Measurements from ENCODE around the gene TPSAB1. TPM values are rescaled to one million over a fixed set of nuclear protein-coding genes. Genes with fewer than 3 reads are reported as not detected.
"Not testable (repeated sequence)": the region's sequence is repeated elsewhere in the genome, so short reads cannot be mapped to it uniquely, and the experiment has no call there.

Gene TPSAB1
- total RNA-seq, 2 donors from 2014 or later = 12.2 to 48.3 TPM

DNA sequence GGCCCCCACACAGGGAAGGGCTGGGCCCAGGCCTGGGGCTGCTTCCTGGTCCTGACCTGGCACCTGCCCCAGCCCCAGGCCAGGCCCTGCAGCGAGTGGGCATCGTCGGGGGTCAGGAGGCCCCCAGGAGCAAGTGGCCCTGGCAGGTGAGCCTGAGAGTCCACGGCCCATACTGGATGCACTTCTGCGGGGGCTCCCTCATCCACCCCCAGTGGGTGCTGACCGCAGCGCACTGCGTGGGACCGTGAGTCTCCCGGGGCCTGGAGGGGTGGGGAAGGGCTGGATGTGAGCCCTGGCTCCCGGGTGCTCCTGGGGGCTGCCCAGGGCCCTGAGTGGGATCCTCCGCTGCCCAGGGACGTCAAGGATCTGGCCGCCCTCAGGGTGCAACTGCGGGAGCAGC lies 576 bp downstream of the TPSAB1 start:
- intact Hi-C loops (cut with DNase I); DNase-seq (ENCODE audit: low spot score): not testable (repeated sequence)

DNA sequence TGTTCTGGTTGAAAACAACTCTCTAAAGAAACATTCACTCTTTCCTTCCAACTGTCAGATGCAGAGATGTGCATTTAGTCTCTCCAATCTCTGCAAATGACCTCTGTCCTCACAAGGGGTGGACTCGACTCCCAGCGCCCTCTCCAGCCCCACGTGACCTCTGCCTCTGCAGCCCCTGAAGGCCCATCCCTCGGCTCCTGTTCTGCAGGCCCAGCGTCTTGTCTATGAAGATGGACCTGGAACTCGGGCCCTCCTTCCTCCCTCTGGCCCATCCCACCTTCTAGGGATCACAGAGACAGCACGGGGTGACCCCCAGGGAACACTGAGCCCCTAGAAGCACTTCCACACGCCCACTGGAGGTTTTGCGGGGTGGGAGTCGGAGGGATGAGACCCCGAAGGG lies 2.9 kb downstream of the TPSAB1 start:
- intact Hi-C loops (cut with DNase I); DNase-seq (ENCODE audit: low spot score): not testable (repeated sequence)

DNA sequence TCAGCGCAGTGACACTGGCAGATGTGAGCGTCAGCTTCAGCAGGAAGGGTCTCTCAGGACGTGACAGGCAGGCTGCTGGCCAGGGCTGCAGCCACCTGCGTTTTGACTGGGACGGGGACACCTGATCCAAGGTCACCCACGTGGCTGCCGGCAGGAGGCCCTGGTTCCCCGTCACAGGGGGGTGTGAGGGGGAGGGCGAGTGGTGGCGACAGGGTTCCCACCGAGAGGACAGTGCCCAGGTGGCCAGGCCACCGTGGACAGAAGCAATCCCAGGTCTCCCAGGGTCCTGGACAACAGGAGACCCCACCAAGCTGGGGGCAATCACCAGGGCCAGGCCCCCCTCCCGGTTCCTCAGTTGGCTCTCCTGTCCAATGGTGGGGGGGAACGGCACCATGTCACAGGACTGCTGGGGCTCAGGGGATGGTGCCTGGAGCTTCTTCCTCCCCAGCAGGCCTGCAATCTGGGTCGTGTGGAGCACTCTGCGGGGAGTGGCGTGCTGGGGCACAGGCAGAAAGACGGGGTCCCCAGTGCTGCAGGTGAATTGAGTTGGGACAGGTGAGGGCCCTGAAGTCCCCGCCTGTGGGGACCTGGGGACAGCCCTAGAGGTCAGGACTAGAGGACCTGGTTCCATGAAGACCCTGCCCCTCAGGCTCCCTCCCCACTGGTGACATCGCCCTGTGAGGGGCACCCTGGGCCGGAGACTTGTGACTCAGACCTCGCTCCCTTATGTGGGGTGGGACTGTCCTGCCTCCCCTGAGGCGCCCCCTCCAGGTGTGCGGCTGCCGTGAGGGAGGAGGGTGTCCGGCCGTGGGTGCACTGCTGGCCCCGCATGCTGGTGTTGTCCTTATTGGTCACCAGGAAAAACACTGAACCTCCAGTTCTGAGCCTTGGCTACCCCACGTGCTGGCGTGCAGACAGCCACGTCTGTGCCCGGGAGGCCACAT lies 3.7 kb downstream of the TPSAB1 start:
- DNase-seq (ENCODE audit: low spot score); intact Hi-C loops (cut with DNase I): not testable (repeated sequence)

DNA sequence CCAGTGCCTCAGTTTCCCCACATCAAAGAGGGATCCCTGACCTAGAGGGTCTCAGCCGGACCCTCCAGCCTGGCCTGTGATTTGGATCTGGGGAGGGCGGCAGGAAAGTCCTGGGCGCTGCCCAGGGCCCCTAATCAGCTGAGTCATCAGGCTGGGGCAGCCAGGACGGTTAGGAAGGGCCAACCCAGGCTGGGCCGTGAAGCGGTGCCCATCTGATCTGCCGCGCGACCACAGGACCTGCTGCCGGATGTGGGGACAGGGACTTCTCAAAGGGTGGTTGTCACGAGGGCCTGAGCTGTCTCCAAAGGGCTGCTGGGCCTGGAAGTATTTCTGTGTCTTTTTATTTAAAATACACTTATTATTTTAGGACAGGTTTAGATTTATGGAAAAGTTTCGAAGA lies 4.4 kb downstream of the TPSAB1 start:
- DNase-seq (ENCODE audit: low spot score) = no peak
- intact Hi-C loops (cut with DNase I) = no loop called here

DNA sequence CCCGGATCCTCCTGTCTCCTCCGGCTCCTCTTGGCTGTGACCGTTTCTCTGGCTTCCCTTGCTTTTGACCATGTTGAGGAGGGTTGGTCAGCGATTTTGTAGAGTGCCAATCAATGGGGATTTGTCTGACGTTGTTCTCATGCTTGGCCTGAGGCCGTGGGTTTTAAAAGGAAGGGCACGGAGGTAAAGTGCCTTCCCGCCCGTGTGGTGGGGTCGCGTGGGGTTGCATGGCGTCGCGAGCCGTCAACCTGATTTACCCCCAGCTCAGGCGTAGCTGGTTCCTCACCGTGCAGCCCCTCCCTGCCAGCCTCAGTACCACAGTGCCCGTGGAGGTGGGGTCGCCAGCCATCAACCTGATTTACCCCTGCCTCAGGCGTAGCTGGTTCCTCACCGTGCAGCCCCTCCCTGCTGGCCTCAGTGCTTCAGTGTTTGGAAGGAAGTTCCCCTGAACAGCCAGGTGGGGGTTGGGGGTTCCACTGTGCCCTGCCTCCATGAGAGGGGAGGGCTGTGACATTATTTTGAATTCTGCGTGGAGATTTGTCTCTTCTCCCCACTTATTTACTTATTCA lies 5.0 kb downstream of the TPSAB1 start:
- no peak for DNase-seq (ENCODE audit: low spot score)
- intact Hi-C loops (cut with DNase I) = no loop called here

DNA sequence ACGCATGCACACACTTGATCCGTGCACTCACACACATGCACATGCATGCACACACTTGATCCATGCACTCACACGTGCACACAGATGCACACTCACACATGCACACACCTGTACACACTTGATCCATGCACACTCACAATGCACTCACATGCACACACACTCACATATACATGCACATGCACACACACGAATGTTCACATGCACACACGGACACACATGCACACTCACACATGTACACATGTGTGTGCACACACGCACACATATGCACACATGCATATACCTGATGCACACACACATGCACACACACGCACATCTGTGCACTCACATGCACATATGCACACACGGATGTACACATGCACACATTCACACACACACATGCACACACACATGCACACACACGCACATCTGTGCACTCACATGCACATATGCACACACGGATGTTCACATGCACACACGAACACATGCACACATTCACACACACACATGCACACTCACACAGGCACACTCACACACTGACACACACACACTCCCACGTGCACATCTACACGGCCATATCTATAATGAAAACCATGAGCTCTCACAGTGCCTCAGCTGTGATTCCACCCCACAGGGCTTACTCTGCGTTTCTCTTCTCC lies 7.5 kb downstream of the TPSAB1 start:
- DNase-seq (ENCODE audit: low spot score); intact Hi-C loops (cut with DNase I): not testable (repeated sequence)

DNA sequence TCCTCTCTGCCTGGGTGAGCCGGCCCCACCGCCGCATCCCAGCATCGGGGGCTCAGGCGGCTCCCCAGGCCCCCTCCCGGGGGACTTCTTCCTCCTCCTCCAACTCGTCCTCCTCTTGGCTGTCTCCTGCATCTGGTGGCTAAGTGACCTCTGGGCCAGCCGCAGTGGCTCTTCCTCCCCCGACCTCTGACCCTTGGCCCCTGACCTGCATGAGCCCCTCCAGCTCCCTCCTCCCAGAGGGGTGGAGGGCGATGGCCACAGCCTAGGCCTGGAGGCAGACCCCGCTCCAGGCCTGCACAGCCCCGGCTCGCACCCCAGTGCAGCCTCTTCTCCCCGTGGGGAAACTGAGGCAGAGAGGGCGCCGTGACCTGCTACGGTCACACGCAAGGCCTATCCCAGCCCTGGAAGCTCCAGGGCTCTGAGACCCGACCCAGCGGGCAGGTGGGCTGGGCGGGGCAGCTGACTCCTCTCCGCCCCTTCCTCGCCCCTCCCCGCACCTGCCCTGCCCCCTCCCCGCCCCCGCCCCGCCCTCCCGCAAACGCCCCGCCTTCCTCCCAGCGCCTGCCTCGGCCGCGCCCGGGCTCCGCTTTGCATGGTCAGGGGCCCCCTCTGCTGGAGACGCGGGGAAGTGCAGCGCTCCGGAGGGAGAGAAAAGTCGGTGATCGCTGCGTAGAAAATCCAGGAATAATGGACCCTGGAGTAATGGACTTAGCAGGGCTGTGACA lies 8.7 kb downstream of the TPSAB1 start:
- intact Hi-C loops (cut with DNase I); DNase-seq (ENCODE audit: low spot score): not testable (repeated sequence)

DNA sequence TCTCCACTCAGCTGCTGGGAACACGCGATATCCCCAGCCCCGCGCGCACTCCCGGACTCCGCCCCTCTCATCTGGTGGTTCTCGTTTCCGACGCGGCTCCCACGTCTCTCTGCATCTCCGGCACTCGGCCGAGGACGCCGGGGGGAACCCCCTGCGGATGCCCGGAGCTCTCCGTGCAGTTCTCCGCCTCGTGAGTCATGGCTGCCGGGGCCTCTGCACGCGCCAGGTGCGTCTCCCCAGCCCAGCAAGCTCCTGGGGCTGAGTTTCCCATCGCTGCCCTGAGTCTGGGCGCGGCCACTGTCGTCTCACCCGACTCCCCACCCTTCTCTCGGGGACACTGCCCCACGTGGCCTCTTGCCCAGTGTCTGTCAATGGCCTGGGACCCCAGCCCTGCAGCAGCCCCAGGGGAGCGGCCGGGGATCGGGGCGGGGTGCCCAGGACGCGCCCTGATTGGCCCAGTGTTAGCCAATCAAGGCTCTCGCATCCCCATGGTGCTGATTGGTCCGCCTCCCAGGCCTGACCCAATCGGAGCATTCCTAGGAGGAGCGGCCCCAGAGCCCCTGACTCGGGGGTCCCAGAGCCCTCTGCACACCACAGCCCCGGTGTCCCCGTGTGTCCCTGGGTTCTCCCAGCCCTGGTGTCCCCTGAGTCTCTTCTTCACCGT lies 13.3 kb downstream of the TPSAB1 start:
- DNase-seq (ENCODE audit: low spot score); intact Hi-C loops (cut with DNase I): not testable (repeated sequence)

DNA sequence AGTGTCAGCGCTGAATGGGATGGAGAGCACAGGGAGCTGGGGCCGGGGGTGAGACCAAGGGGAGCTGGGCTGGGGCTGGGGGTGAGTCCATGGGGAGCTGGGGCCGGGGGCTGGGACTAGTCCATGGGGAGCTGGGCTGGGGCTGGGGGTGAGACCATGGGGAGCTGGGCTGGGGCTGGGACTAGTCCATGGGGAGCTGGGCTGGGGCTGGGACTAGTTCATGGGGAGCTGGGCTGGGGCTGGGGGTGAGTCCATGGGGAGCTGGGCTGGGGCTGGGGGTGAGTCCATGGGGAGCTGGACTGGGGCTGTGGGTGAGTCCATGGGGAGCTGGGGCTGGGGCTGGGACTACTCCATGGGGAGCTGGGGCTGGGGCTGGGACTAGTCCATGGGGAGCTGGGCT lies 14.3 kb downstream of the TPSAB1 start:
- DNase-seq (ENCODE audit: low spot score) = not testable (repeated sequence)

DNA sequence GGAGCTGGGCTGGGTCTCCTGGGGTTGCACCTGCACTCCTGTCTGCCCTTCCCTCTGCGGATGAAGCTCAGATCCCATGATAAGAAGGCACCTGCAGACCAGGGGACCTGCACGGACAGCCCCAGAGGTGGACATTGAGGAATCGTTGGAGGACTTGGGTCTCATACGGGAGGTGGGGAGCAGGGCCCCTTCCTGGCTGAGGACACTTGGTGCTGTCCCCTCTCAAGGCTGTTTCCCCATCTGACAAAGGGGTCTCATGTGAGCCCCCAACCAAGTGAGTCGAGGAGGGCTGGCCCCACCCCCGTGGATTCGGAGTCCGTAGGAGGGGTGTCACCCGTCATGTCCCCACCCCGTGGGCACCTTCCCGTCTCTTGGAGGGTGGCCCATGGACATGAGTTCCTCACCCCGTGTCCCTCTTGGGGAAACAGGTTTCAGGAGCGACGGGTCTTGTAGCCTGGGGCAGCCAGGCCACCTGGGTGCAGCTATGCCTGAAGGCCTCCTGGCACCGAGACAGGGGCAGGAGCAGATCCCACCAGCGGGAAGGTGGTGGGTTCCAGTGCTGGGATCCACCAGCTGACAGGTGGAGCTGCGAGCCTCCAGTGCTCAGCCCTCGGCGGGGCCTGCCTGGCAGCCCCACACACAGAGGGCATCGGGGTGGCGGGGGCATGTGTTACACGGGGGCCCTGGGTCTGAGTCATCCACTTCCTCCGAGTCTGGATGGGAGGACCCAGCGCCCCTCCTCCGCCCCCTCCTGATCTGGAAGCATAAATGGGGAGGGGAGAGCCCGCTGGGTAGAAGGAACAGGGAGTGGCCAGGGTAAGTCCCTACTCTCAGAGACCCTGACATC lies 15.0 kb downstream of the TPSAB1 start, which contains the start of gene TPSD1:
TSS of gene TPSD1 (plus strand) at position 794 of the 847 bp plus-strand sequence. CDS start 212 bp downstream, outside the sequence.
- DNase-seq (ENCODE audit: low spot score); intact Hi-C loops (cut with DNase I): not testable (repeated sequence)

More for the DNA sequence above, 14.3 kb downstream of the TPSAB1 start:
- intact Hi-C loops (cut with DNase I) = not testable (repeated sequence)

DNA sequence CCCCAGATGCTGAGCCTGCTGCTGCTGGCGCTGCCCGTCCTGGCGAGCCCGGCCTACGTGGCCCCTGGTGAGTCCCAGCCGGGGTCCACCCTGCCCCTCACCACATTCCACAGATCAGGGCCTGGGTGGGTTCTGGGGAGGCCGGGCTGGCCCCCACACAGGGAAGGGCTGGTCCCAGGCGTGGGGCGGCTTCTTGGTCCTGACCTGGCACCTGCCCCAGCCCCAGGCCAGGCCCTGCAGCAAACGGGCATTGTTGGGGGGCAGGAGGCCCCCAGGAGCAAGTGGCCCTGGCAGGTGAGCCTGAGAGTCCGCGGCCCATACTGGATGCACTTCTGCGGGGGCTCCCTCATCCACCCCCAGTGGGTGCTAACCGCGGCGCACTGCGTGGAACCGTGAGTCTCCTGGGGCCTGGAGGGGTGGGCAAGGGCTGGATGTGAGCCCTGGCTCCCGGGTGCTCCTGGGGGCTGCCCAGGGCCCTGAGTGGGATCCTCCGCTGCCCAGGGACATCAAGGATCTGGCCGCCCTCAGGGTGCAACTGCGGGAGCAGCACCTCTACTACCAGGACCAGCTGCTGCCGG lies 15.9 kb downstream of the TPSAB1 start:
- intact Hi-C loops (cut with DNase I); DNase-seq (ENCODE audit: low spot score): not testable (repeated sequence)

DNA sequence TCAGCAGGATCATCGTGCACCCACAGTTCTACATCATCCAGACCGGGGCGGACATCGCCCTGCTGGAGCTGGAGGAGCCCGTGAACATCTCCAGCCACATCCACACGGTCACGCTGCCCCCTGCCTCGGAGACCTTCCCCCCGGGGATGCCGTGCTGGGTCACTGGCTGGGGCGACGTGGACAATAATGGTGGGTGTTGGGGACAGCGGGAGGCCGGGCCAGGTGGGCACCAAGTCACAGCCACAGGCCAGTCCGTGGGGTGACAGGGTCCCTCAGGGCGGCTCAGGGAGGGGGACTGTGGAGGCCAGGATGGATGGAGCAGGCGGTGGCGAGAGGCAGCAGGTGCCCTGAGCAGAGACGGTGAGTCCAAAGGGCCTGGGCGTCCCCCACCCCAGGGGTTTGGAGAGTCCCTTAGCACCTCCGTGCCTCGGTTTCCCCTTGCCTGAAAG lies 16.4 kb downstream of the TPSAB1 start:
- no peak for DNase-seq (ENCODE audit: low spot score)
- intact Hi-C loops (cut with DNase I) = no loop called here

DNA sequence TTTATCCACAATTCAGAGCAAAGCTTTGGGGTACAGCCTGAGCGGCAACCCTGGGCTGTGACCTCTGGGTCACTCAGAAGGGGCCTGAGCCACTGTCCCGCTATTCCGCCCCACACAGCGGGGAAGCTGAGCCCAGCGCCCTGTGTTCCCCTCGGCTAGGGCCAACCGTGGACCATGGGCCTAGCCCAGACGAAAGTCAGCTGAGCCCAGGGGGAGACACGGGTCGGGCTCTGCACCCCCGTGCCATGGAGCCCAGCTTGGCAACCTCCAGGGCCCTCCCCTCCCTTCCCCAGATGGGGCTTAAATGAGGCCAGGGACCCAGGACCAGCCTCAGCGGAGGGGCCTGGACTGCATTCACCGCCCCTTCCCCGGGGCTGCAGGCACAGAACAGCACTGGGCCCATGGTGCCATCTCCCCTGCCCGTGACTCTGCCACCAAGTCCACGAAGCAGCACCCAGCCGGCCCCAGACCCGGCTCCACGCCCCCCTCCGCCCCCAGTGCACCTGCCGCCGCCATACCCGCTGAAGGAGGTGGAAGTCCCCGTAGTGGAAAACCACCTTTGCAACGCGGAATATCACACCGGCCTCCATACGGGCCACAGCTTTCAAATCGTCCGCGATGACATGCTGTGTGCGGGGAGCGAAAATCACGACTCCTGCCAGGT lies 17.2 kb downstream of the TPSAB1 start:
- DNase-seq (ENCODE audit: low spot score) = no peak
- intact Hi-C loops (cut with DNase I) = no loop called here

DNA sequence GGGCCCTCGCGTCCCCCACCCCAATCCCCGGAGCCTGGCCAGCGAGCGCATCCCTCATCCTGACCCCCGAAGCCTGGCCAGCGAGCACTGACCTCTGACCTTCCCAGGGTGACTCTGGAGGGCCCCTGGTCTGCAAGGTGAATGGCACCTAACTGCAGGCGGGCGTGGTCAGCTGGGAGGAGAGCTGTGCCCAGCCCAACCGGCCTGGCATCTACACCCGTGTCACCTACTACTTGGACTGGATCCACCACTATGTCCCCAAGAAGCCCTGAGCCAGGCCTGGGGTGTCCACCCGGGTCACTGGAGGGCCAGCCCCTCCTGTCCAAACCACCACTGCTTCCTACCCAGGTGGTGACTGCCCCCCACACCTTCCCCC lies 17.7 kb downstream of the TPSAB1 start:
- intact Hi-C loops (cut with DNase I) = no loop called here
- DNase-seq (ENCODE audit: low spot score) = no peak

DNA sequence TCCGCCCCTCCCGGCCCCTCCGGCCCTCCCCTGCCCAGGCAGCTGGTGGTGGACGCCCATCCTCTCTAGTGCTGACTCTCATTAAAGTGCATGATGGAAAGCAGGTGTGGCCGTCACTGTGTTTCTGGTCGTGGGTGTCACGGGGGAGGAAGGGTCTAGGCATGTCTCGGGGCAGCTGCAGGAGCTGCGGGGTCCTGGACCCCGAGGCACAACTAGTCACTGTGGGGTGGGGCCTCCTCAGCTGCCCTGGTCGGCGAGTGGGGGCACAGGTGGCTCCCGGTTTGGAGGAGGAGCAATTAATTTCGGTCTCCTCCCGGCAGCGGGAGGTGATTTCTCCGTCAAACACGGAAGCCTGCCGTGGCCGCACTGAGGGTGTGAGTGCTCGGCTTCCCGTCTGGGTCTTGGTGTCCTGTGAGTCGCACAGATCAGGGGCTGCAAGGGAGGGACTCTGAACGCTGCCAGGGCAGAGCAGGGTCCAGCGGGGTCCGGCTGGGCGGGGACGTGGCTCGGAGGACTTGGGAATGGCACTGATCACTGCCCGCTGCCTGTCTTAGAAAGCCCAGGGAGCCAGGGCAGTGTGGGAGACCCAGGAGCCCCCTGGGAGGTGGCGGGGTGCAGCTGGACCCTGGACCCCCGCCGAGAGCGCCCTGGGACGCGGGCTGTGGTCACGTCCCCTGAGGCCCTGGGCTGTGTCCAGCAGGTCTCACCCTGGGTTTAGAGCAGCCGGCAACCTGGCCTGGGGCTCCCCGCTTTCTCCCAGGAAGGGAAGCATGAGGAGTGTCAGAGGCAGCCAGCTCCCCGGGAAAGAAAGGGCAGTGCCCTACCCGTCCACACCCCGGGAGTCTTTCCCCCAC lies 18.6 kb downstream of the TPSAB1 start:
- intact Hi-C loops (cut with DNase I) = no loop called here
- DNase-seq (ENCODE audit: low spot score) = no peak

DNA sequence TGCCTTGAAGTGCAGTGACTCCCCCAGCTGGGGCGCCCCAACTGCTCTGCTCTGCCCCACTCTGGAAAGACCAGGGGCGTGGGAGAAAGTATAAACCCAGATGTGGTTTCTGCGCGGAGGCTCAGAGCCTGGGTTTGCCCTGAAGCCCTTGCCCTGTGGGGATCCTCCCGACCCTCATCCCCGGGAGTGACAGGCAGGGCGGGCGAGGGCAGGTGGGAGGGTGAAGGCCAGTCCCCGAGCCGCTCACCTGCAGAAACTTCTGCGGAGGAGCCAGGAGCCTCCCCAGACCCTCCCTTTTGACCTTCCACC lies 19.2 kb downstream of the TPSAB1 start:
- DNase-seq (ENCODE audit: low spot score) = no peak
- intact Hi-C loops (cut with DNase I) = no loop called here

Measured in posterior vena cava (tissue), 2 donors.